WERI-Rb-1 (cell line): Measurements from ENCODE around the gene WNK1.

Source experiments
- DNase-seq: peaks from one replicate; pipeline ENCODE4 v3.0.0-alpha.2; 2020
- H3K27ac ChIP-seq: fragments of 250-450 bp; sonication (Bioruptor Pico); 2 replicates; pipeline ENCODE4 v1.5.1; 2020; ENCODE audit warnings: mild to moderate bottlenecking, moderate library complexity
- H3K27me3 ChIP-seq: fragments of 250-450 bp; sonication (Bioruptor Pico); 2 replicates; pipeline ENCODE4 v1.5.1; 2021; ENCODE audit warnings: mild to moderate bottlenecking, low read depth, moderate library complexity; ENCODE audit not compliant: insufficient read depth, severe bottlenecking
- H3K36me3 ChIP-seq: fragments of 250-450 bp; sonication (Bioruptor Pico); 2 replicates; pipeline ENCODE4 v1.5.1; 2020; ENCODE audit warnings: mild to moderate bottlenecking, moderate library complexity
- H3K4me3 ChIP-seq: 2 replicates; pipeline ENCODE4 v1.5.1; 2011; ENCODE audit warnings: low read depth, mild to moderate bottlenecking, control low read depth, low read length
- H3K9me3 ChIP-seq: fragments of 250-450 bp; sonication (Bioruptor Pico); 2 replicates; pipeline ENCODE4 v1.5.1; 2021; ENCODE audit warnings: mild to moderate bottlenecking, moderate library complexity; ENCODE audit not compliant: severe bottlenecking
- TF ChIP-seq, protein P1 (sequence below): IDR thresholded peaks from 2 replicates; pipeline ENCODE4 v1.5.1; 2011; ENCODE audit warnings: low read depth, mild to moderate bottlenecking, control low read depth, inconsistent platforms, low read length

The WNK1 gene

DNA sequence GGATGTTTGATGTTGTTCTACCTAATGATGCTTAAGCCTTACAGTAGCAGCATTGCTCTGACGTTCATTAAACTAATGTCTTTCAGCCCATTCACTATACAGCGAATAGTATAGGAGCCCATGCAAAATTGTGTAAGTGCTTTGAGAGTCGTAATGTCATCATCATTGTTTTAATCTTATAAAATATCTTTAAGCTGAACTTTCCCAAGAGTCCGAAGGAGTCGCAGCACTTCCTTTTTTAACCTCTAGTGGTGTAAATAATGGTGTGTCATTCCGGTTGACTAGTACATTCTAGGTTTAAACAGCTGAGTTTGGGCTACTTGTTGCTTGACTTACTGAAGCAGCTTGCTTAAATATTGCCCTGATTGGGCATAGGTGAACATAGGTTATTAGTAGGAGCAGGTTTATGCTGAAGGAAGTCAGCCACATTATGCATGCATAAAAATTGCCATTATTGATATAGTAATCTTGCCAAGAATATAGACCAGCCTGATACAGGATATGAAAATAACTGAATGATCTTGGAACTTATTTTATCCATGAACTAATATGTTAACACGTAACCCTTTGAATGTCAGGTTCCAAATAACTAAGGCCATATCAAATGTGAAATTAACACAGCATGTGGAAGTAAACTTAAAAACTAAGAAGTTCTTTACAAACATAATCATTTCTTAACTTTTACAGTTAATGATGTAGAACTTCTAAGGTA is 2.6 kb downstream of the WNK1 start:
- no peak for DNase-seq

DNA sequence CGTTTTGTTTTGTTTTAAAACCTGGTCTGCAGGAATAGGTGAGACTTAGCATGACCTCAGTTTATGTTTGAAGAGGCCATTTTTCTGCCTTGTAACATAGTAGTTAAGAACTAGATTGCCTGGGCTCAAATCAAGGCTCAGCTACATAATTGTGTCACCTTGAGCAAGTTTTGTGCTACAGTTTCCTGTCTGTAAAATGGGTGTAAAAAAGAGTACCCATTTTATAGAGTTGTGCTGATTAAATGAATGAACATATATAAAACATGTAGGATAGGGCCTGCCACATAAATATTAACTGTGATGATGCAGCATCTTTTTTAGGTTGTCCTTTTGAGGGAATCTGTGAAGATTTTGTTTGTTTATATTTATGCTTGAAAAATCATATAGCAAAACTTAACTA is 7.2 kb downstream of the WNK1 start:
- H3K27me3 ChIP-seq = no peaks in the 10 kb centered on the region
- H3K36me3 ChIP-seq = peaks cover 35% of the 10 kb centered on the region
- H3K4me3 ChIP-seq = no peak overlapping the region
- TF ChIP-seq, protein P1, sequence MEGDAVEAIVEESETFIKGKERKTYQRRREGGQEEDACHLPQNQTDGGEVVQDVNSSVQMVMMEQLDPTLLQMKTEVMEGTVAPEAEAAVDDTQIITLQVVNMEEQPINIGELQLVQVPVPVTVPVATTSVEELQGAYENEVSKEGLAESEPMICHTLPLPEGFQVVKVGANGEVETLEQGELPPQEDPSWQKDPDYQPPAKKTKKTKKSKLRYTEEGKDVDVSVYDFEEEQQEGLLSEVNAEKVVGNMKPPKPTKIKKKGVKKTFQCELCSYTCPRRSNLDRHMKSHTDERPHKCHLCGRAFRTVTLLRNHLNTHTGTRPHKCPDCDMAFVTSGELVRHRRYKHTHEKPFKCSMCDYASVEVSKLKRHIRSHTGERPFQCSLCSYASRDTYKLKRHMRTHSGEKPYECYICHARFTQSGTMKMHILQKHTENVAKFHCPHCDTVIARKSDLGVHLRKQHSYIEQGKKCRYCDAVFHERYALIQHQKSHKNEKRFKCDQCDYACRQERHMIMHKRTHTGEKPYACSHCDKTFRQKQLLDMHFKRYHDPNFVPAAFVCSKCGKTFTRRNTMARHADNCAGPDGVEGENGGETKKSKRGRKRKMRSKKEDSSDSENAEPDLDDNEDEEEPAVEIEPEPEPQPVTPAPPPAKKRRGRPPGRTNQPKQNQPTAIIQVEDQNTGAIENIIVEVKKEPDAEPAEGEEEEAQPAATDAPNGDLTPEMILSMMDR = no peak
- H3K9me3 ChIP-seq = no peaks in the 10 kb centered on the region
- no peak for DNase-seq
- H3K27ac ChIP-seq = no peak overlapping the region

More for the DNA sequence above, 2.6 kb downstream of the WNK1 start:
- Histone ChIP-seq H3K4me3 (peak overlapping the region; percentile 90), H3K36me3 (peaks cover 33% of the 10 kb centered on the region), H3K9me3 (no peaks in the 10 kb centered on the region), H3K27me3 (no peaks in the 10 kb centered on the region), H3K27ac (no peak overlapping the region)
- TF ChIP-seq, protein P1 = 0 out of 2 replicates have a peak, but pooled peaks have one; percentile 12

DNA sequence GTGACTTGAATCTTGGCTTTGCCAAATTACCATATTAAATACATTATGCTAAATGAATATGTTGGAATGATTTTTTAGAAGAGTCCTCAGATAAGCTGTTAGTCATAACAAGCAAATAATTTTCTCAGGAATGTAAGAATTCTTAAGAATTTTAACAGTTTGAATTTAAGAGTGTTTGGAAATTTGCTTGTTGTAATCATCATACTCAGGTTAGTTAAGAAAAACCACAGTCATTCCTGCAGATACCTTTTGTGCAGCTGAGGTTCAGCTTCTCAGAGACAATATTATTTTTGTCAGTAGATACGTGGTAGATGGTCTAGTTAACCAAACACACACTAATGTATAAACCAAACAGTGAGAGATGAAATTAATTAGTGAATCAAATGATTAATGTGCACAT is 8.9 kb downstream of the WNK1 start:
- H3K27ac ChIP-seq = no peak overlapping the region
- no peaks in the 10 kb centered on the region for H3K9me3 ChIP-seq
- TF ChIP-seq, protein P1 = no peak
- no peaks in the 10 kb centered on the region for H3K27me3 ChIP-seq
- no peak for DNase-seq
- H3K36me3 ChIP-seq = peaks cover 26% of the 10 kb centered on the region
- H3K4me3 ChIP-seq = no peak overlapping the region

DNA sequence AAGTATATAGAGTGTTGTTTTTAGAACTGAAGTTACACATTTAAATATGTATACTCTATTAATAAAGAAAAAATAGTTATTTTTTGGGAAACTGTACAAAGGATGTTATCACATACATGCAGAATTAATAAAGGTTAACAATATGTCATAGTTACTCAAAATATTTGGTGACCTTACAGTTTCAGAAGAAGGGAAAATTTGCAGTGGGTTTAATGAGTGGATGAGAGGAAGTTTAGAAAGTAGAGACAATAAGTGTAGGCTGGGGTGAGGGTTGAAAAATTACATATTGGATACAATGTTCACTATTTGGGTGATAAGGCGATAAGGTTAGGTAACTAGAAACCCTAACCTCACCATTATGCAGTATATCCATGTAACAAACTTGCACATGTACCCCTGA is 13.5 kb downstream of the WNK1 start:
- Histone ChIP-seq H3K27me3 (no peaks in the 10 kb centered on the region), H3K27ac (no peak overlapping the region), H3K36me3 (peaks cover 16% of the 10 kb centered on the region), H3K4me3 (no peak overlapping the region), H3K9me3 (no peaks in the 10 kb centered on the region)
- TF ChIP-seq, protein P1 = no peak
- no peak for DNase-seq

DNA sequence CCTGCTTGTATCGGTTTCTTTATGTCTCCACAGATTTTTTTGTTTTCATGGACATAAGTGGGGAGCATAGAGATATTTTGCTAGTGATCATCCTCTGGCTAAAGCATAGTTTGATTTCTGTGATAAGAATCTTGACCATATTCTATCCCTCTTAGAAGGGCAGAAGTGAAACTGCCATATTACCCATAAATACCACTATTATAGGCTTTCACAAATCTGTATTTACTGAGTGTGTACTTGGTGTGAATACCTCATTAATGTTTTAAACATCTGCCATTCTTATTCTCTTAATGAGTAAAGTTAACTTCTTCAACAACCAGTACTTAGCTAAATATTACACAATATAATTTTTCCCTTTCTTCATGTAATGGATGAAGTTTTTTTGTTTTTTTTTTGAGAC is 16.1 kb downstream of the WNK1 start:
- H3K27me3 ChIP-seq = no peaks in the 10 kb centered on the region
- no peak overlapping the region for H3K27ac ChIP-seq
- H3K9me3 ChIP-seq = no peaks in the 10 kb centered on the region
- H3K36me3 ChIP-seq = 0 out of 2 replicates have a peak, but pooled peaks cover 3% of the 10 kb centered on the region
- TF ChIP-seq, protein P1 = no peak
- DNase-seq = no peak
- H3K4me3 ChIP-seq = no peak overlapping the region

DNA sequence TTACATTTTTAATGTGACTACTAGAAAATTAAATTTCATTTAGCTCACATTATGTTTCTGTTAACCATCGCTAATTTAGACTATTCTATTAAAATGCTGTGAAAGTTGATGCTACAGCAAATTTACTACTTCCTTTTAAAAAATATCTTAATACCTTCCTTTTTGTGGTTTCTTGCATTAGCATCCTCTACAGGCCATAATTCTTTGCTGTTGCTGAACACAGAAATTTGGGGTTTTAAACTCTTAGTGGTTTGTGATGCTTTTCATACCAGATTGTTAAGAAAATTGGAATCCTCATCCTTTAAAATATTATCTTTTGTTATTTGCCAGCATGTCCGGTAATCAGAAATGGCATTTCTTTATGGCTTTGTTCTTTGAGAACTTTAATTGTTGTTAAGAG is 18.1 kb downstream of the WNK1 start:
- H3K4me3 ChIP-seq = no peak overlapping the region
- no peaks in the 10 kb centered on the region for H3K27me3 ChIP-seq
- no peak overlapping the region for H3K27ac ChIP-seq
- DNase-seq = no peak
- H3K36me3 ChIP-seq = no peaks in the 10 kb centered on the region; the same call in 1 of the 2 replicates
- H3K9me3 ChIP-seq = no peaks in the 10 kb centered on the region
- TF ChIP-seq, protein P1 = no peak
